GM18867 (cell line): ENCODE data around the gene MPPE1.
"Not testable (repeated sequence)": the region's sequence is repeated elsewhere in the genome, so short reads cannot be mapped to it uniquely, and the experiment has no call there.

Source experiments
- ATAC-seq: cut with Tn5 transposase; IDR thresholded peaks from one replicate; pipeline ENCODE4 v1.9.1; 2021; ENCODE audit warnings: mild to moderate bottlenecking, moderate library complexity; ENCODE audit not compliant: unreplicated experiment

MPPE1 gene

GRCh38 chr18:11925800-11926481 lies 17.8 kb upstream of the MPPE1 start:
- ATAC-seq = no peak

- ATAC-seq = no peak
These were observed 15.3 kb upstream of the MPPE1 start for GRCh38 chr18:11923450-11923849.

- not testable (repeated sequence) for ATAC-seq
These were observed 11.4 kb upstream of the MPPE1 start for GRCh38 chr18:11919522-11919921.

GRCh38 chr18:11916880-11917279 lies 8.8 kb upstream of the MPPE1 start:
- ATAC-seq = not testable (repeated sequence)

- no peak for ATAC-seq
These were observed 1.5 kb upstream of the MPPE1 start for GRCh38 chr18:11909591-11910026.

- ATAC-seq = no peak
These were observed 941 bp upstream of the MPPE1 start for GRCh38 chr18:11909061-11909455.

GRCh38 chr18:11906926-11907874 lies 917 bp downstream of the MPPE1 start:
- ATAC-seq = no peak

GRCh38 chr18:11906176-11906575 lies 1.9 kb downstream of the MPPE1 start:
- ATAC-seq = no peak

- no peak for ATAC-seq
These were observed 2.5 kb downstream of the MPPE1 start for GRCh38 chr18:11905613-11906012.

GRCh38 chr18:11902522-11903292 lies 5.4 kb downstream of the MPPE1 start:
- no peak for ATAC-seq

- no peak for ATAC-seq
These were observed 6.2 kb downstream of the MPPE1 start for GRCh38 chr18:11901826-11902438.

GRCh38 chr18:11899063-11899462 lies 9.1 kb downstream of the MPPE1 start:
- no peak for ATAC-seq

- ATAC-seq = no peak
These were observed 10.3 kb downstream of the MPPE1 start for GRCh38 chr18:11897781-11898180.

GRCh38 chr18:11892438-11892837 lies 15.7 kb downstream of the MPPE1 start:
- ATAC-seq = not testable (repeated sequence)

GRCh38 chr18:11891737-11892136 lies 16.4 kb downstream of the MPPE1 start:
- ATAC-seq = no peak

GRCh38 chr18:11889284-11889683 lies 18.8 kb downstream of the MPPE1 start:
- no peak for ATAC-seq

GRCh38 chr18:11888726-11889125 lies 19.4 kb downstream of the MPPE1 start:
- ATAC-seq = no peak

- no peak for ATAC-seq
These were observed 20.6 kb downstream of the MPPE1 start for GRCh38 chr18:11887328-11888128.

- no peak for ATAC-seq
These were observed 21.5 kb downstream of the MPPE1 start for GRCh38 chr18:11886577-11887110.
